Measurements from ENCODE around the gene ABCC6. TPM values are rescaled to one million over a fixed set of nuclear protein-coding genes. Genes with fewer than 3 reads are reported as not detected.

ABCC6 gene
- polyA plus RNA-seq, 1 of the 3 experiments (the other 2 are of a cell fraction) = 0.71 TPM

- Histone ChIP-seq H3K27me3 (ENCODE audit: insufficient read depth) (no peaks in the 10 kb centered on the region), H2AFZ (ENCODE audit: low read depth) (no peak overlapping the region), H3F3A (replicated peaks; ENCODE audit: insufficient read depth) (no peaks in the 10 kb centered on the region), H3K9me3 (no peaks in the 10 kb centered on the region), H3K9me2 (no peaks in the 10 kb centered on the region), H3K79me2 (ENCODE audit: insufficient read depth) (no peaks in the 10 kb centered on the region), H3K27ac (ENCODE audit: low read depth in 2 of 2, low read length in 1 of 2) (no peak overlapping the region), H3K9ac (no peak overlapping the region), H3K36me3 (replicated peaks in 1 of 2; ENCODE audit: control insufficient read depth in 1 of 2, insufficient read depth in 2 of 2, low read length in 1 of 2) (peaks cover 31 to 60% of the 10 kb centered on the region in 2 experiments), H4K20me1 (ENCODE audit: insufficient read depth) (no peaks in the 10 kb centered on the region), H3K4me1 (ENCODE audit: control insufficient read depth in 1 of 2, insufficient read depth in 2 of 2, low read depth in 1 of 2, low read length in 1 of 2) (no peaks in the 10 kb centered on the region), H3K4me3 (ENCODE audit: low read depth in 2 of 2, low read length in 1 of 2) (no peak overlapping the region), H3K4me2 (no peak overlapping the region)
- WGBS (ENCODE audit: low lambda C conversion rate) = 97% methylated on average over 7 of the region's 8 CpGs
- TF ChIP-seq, protein P1, sequence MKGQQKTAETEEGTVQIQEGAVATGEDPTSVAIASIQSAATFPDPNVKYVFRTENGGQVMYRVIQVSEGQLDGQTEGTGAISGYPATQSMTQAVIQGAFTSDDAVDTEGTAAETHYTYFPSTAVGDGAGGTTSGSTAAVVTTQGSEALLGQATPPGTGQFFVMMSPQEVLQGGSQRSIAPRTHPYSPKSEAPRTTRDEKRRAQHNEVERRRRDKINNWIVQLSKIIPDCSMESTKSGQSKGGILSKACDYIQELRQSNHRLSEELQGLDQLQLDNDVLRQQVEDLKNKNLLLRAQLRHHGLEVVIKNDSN (IDR thresholded peaks at IDR 0.05; ENCODE audit: borderline replicate concordance, low read depth) = no peak
- TF ChIP-seq SMC3 (IDR thresholded peaks at IDR 0.05; ENCODE audit: low read depth, low read length) (no peak), RCOR1 (IDR thresholded peaks at IDR 0.05; ENCODE audit: low read length) (no peak), JUND (IDR thresholded peaks at IDR 0.05) (no peak)
- DNase-seq = no peak
- CTCF ChIA-PET = interaction anchor here (0.7 to 1.0 kb wide), 2 partner anchors 29 to 286 kb away, joined by 3 read pairs; no protein-coding TSS in a partner anchor
- POLR2A ChIA-PET = no interaction called here
Observed at GRCh38 chr16:16113076-16113475, 110.2 kb downstream of the ABCC6 start.

DNA sequence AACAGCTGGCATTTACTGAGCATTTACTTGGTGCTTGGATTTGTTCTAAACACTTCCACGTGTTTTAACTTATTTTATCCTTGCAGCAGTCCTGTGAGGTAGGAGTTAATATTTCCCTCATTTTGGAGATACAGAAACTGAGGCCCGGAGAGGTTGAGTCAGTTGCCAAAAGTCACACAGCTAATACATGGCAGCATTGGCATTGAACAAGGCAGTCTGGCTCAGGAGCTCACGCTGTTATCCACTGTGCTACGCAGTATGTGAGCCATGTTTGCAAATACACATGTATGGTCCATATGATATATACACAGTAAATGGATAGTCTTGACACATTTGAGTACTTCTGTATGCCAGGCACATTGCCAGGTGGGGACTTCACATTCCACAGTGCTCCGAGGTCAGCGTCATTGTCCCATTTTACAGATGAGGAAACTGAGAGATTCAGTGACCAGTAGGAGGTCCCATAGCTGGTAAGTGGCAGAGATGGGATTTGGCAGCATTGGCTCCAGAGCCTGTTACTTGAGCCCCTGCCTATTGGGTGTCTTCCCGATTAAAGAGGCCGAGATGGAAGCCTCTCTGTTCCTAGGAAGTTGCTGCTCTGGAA is 110.7 kb downstream of the ABCC6 start:
- Histone ChIP-seq H3K27me3 (ENCODE audit: insufficient read depth) (no peaks in the 10 kb centered on the region), H2AFZ (ENCODE audit: low read depth) (no peak overlapping the region), H3K9me3 (no peaks in the 10 kb centered on the region), H3K9ac (no peak overlapping the region), H3K4me2 (no peak overlapping the region), H3K9me2 (no peaks in the 10 kb centered on the region), H3K4me3 (ENCODE audit: low read depth in 2 of 2, low read length in 1 of 2) (no peak overlapping the region), H4K20me1 (ENCODE audit: insufficient read depth) (no peaks in the 10 kb centered on the region), H3K79me2 (ENCODE audit: insufficient read depth) (no peaks in the 10 kb centered on the region), H3F3A (replicated peaks; ENCODE audit: insufficient read depth) (no peaks in the 10 kb centered on the region), H3K4me1 (ENCODE audit: control insufficient read depth in 1 of 2, insufficient read depth in 2 of 2, low read depth in 1 of 2, low read length in 1 of 2) (no peaks in the 10 kb centered on the region), H3K36me3 (replicated peaks in 1 of 2; ENCODE audit: control insufficient read depth in 1 of 2, insufficient read depth in 2 of 2, low read length in 1 of 2) (peaks cover 29 to 57% of the 10 kb centered on the region in 2 experiments), H3K27ac (ENCODE audit: low read depth in 2 of 2, low read length in 1 of 2) (no peak overlapping the region)
- TF ChIP-seq RFX5 (IDR thresholded peaks at IDR 0.05; ENCODE audit: low read length) (no peak), IRF3 (IDR thresholded peaks at IDR 0.05; ENCODE audit: low read depth, low read length) (no peak)
- no peak for DNase-seq
- POLR2A ChIA-PET = no interaction called here
- CTCF ChIA-PET = interaction anchor here (0.7 to 1.0 kb wide), 2 partner anchors 29 to 285 kb away, joined by 3 read pairs; no protein-coding TSS in a partner anchor
- WGBS (ENCODE audit: low lambda C conversion rate) = 81% methylated on average over 8 of the region's 8 CpGs

DNA sequence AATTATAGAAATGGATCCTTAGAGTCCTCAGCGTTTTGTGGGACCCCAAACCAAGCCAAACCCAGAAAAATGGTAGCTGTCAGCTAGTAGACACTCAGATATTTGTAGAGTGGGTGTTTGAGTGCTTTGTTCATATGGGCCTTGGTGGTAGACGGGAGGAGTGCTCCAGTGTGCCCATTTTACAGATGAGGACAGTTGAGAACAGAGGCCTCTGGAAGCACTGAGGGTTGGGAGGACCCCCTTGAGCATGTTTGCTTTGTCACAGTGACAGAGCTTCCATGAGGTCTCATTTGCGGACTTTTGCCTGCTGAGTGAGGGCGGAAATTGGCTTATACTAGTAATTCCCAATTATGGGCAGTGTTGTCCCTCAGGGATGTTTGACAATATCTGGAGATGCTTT is 111.7 kb downstream of the ABCC6 start:
- Histone ChIP-seq H4K20me1 (ENCODE audit: insufficient read depth) (no peaks in the 10 kb centered on the region), H3K9ac (no peak overlapping the region), H3K4me1 (ENCODE audit: control insufficient read depth in 1 of 2, insufficient read depth in 2 of 2, low read depth in 1 of 2, low read length in 1 of 2) (no peaks in the 10 kb centered on the region), H3K4me3 (ENCODE audit: low read depth in 2 of 2, low read length in 1 of 2) (no peak overlapping the region), H3K4me2 (no peak overlapping the region), H3K9me2 (no peaks in the 10 kb centered on the region), H2AFZ (ENCODE audit: low read depth) (no peak overlapping the region), H3F3A (replicated peaks; ENCODE audit: insufficient read depth) (no peaks in the 10 kb centered on the region), H3K9me3 (no peaks in the 10 kb centered on the region), H3K36me3 (replicated peaks in 1 of 2; ENCODE audit: control insufficient read depth in 1 of 2, insufficient read depth in 2 of 2, low read length in 1 of 2) (peaks cover 27 to 48% of the 10 kb centered on the region in 2 experiments), H3K27me3 (ENCODE audit: insufficient read depth) (no peaks in the 10 kb centered on the region), H3K27ac (ENCODE audit: low read depth in 2 of 2, low read length in 1 of 2) (no peak overlapping the region), H3K79me2 (ENCODE audit: insufficient read depth) (no peaks in the 10 kb centered on the region)
- 95% methylated on average over 2 of the region's 4 CpGs for whole genome bisulfite sequencing (ENCODE audit: low lambda C conversion rate)
- TF ChIP-seq POLR2AphosphoS5 (IDR thresholded peaks at IDR 0.05; ENCODE audit: low read depth, low read length) = no peak
- TF ChIP-seq TEAD4 (IDR thresholded peaks at IDR 0.05; ENCODE audit: borderline replicate concordance, insufficient read depth) = no peak
- no peak for TF ChIP-seq FOSL2 (IDR thresholded peaks at IDR 0.05; ENCODE audit: borderline replicate concordance, low read depth)
- TF ChIP-seq SMC3 (IDR thresholded peaks at IDR 0.05; ENCODE audit: low read depth, low read length) = no peak
- TF ChIP-seq CTCF (IDR thresholded peaks at IDR 0.05) = no peak
- DNase-seq = no peak
- ChIA-PET CTCF (interaction anchor here (1.0 kb wide), 1 partner anchor 11 kb away, joined by 3 read pairs; no protein-coding TSS in a partner anchor), POLR2A (no interaction called here)

All from SK-N-SH (cell line).